ENCODE measurements around the gene SLC17A9.

GRCh38 chr20:62979310-62979709 lies 26.8 kb downstream of the SLC17A9 start:
- TF ChIP-seq CTCF (conservative IDR thresholded peaks at IDR 0.05; ENCODE audit: low read depth, low read length) (no peak), EZH2 (IDR thresholded peaks at IDR 0.05; ENCODE audit: low read length, unreplicated experiment) (no peak)
